Stimulated activated CD8-positive, alpha-beta memory T cell treated with anti-CD3 and anti-CD28 coated beads, Interleukin-2, amount 100 ng/mL, for 48 hours (primary cell): ENCODE measurements around the gene ALPI.
"Not testable (repeated sequence)": the region's sequence is repeated elsewhere in the genome, so short reads cannot be mapped to it uniquely, and the experiment has no call there.

Source experiments
- DNase-seq, 2 donors: peaks; one replicate each; pipeline ENCODE4 v3.0.0-alpha.2; 2020; ENCODE audit warnings: low read depth in 2 of 2

Gene ALPI

DNA sequence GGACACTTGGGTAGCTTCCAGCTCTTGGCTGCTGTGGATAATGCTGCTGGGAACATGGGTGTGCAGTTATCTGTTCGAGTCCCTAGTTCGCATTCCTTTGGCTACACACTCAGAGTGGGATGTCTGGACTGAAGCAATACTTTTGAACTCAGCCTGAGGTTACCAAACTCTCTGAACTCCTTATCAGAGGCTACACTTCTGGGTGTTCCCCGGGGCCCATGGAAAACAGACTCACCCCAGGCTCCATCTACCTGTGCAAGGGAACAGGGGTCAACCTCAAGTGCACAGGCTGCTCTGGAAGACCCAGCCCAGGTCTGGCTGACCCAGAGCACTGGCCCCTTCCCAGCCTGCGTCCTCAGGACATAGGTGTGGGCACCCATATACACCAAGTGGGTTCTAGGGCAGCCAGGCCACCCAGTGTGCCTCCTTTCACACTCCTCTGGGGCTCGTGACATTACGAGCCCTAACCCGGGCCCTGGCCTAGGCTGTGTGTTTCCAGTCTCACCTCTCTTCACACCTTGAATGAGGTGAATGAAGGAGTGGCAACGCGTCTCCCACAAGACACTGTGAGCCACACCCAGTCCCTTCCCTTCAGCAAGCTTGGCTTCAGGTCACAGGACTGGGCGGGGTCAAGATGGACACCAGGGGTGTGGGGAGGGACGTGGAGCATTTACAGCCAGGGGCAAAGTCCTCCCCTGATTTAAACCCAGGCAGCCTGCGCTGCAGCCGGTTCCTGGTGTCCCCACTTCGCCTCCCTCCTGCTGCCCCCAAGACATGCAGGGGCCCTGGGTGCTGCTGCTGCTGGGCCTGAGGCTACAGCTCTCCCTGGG, at the start of gene ALPI:
Gene ALPI, plus strand, starts transcription at position 728 of the 830 bp plus-strand sequence. Its CDS starts 47 bp downstream, at position 775.
- no peak for DNase-seq

DNA sequence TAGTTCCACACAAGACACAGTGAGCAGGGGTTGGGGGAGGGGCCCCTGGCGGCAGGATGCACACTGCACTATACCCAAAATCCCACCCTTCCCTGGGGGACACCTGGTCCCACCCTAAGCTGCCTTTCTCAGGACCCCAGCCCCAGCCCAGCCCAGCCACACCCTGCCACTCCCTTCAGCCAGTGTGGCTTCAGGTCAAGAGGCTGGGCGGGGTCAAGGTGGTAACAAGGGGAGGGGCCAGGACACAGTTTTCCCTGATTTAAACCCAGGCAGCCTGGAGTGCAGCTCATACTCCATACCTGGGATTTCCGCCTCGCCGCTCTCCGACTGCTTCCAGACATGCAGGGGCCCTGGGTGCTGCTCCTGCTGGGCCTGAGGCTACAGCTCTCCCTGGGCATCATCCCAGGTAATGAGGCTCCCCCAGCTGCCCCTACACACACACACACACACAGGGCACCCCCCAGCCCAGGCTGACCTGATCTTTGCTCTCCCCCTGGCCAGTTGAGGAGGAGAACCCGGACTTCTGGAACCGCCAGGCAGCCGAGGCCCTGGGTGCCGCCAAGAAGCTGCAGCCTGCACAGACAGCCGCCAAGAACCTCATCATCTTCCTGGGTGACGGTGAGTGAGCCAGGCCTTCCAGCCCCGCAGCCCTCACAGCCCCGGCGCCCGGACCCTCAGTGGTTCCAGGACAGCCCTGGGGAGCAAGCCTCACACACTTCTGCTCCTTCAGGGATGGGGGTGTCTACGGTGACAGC, 49.2 kb upstream of the ALPI start, which contains the start of gene ALPG:
Gene ALPG, plus strand, starts transcription at position 289 of the 755 bp plus-strand sequence. Its CDS starts 51 bp downstream, at position 340.
- DNase-seq = no peak

DNA sequence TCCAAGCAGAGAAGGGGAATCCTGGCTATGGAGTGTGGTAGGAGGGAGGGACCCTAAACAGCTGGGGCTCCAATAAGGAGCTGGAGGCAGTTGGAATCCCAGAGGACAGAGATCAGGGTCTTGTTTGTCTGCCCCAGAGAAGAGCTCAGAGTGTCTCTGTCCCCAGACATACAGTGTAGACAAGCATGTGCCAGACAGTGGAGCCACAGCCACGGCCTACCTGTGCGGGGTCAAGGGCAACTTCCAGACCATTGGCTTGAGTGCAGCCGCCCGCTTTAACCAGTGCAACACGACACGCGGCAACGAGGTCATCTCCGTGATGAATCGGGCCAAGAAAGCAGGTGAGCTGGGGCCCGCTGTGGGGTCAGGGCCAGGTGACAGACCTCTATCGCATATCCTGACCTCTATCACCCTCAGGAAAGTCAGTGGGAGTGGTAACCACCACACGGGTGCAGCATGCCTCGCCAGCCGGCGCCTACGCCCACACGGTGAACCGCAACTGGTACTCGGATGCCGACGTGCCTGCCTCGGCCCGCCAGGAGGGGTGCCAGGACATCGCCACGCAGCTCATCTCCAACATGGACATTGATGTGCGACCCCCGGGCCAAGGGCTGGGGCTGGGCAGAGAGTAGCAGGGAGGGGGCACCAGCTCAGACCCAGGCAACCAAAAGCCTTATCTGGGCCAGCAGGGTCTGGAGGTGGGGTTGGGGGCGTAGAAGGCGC, 48.4 kb upstream of the ALPI start:
- not testable (repeated sequence) for DNase-seq

DNA sequence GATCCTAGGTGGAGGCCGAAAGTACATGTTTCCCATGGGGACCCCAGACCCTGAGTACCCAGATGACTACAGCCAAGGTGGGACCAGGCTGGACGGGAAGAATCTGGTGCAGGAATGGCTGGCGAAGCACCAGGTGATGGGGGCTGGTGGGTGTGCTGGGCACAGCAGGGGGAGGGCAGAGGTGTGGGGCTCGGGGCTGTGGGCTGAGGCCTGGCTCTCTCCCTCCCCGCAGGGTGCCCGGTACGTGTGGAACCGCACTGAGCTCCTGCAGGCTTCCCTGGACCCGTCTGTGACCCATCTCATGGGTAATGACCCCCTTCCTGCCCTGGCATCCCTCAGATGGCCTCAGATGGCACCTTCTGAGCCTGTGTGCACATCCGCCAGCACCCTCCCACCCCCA, 47.7 kb upstream of the ALPI start:
- not testable (repeated sequence) for DNase-seq

DNA sequence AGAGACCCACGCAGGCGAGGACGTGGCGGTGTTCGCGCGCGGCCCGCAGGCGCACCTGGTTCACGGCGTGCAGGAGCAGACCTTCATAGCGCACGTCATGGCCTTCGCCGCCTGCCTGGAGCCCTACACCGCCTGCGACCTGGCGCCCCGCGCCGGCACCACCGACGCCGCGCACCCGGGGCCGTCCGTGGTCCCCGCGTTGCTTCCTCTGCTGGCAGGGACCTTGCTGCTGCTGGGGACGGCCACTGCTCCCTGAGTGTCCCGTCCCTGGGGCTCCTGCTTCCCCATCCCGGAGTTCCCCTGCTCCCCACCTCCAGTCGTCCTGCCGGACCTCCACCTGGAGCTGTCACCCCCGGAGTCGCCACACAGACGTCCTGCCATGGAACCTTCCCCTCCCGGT, 46.3 kb upstream of the ALPI start:
- DNase-seq = not testable (repeated sequence)

DNA sequence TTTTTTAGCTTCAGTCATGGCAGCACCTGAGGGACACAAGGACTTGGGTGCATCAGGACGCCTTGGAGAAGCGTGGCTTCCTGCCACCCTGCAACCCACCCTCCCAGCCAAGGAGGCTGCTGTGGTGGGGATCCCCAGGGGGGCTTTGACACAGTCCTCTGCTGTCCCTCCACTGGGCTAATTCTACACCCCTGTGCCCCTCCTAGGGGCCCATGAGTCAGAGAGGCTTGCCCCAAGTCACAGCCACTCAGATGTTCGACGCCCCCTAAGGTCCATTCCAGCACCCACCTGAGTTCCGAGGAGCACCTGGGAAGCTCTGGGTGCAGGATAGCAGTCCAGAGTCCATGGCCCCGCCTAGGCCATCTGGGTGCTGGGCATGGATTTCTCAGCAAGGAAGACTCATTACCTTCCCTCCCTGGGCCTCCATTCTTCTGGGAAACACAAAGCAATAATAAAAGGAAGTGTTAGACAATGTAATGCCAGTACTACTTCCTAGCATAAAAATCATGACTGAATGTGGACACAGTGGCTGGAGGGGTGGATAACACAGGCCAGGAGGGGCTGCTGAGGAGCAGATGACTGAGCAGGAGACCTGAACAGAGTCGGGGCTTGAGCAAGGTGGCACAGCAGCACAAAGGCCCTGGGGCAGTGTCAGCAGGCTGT, 45.6 kb upstream of the ALPI start:
- DNase-seq = no peak

DNA sequence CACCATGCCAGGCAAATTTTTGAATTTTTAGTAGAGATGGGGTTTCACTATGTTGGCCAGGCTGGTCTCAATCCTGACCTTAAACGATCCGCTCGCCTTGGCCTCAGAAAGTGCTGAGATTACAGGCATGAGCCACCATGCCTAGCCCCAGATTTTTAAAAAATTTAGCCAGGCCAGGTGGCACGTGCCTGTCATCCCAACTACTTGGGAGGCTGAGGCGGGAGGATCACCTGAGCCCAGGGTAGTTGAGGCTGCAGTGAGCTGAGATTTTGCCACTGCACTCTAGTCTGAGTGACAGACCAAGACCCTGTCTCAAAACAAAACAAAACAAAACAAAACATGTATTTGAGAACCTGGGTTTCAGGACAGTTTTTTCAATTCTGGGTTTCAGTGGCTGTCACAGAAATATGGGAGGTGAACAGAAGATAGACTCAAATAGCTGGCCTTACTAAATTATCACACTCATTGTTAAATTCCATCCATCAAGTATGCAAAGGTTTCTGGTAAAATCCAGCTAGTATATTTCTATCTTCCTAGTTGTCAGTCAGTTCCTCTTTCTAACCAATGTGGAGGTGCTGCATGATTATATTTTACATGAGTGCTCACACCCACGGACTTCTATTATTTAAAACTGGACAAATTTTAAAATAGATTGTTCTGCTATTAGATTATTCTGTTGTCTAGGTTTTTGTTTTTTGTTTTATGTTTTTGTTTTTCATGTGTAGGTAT, 43.9 kb upstream of the ALPI start:
- DNase-seq = no peak

DNA sequence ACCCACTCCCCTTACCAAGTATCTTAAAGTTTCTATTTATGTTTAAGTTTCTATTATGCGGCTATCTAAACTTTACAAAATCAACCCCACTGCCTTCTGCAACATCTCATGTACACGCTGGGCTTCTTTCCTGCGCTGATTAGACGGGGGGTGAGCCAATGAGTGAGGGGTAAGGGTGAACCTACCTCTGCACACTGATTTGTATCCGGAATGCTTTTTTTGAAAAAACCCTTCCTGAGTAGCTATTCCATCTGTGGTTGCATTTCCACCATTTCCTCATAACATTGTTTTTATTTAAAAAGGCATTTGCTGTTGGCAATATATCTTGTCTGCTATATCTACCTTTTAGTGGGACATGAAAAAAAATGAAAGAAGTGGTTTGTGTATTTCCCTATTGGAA, 43.0 kb upstream of the ALPI start:
- no peak for DNase-seq

DNA sequence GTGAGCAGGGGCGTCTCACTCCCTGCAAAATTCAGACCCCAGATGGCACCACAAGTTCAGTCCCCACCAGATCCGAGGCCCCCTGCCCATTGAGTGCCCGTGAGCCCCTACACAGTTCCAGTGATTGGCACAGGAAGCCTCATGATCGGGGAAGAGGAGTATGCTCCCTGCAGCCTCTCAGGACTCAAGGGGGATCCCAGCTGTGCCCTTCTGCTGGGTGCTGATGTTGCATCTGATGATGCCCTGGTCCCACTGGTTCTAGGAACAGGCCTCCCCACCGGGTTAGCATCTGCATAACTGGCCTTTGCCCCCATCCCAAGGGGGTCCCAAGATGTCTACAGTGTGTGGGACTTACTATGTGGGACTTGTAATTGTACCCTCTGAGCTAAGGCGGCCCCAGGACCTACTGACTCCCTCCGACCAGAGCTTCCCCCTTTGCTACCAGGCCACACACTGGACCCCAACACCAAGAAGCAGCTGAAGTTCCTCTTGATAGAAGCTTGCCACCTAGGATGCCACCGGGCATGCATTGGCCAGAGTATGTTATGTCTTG, 40.7 kb upstream of the ALPI start:
- DNase-seq = no peak

DNA sequence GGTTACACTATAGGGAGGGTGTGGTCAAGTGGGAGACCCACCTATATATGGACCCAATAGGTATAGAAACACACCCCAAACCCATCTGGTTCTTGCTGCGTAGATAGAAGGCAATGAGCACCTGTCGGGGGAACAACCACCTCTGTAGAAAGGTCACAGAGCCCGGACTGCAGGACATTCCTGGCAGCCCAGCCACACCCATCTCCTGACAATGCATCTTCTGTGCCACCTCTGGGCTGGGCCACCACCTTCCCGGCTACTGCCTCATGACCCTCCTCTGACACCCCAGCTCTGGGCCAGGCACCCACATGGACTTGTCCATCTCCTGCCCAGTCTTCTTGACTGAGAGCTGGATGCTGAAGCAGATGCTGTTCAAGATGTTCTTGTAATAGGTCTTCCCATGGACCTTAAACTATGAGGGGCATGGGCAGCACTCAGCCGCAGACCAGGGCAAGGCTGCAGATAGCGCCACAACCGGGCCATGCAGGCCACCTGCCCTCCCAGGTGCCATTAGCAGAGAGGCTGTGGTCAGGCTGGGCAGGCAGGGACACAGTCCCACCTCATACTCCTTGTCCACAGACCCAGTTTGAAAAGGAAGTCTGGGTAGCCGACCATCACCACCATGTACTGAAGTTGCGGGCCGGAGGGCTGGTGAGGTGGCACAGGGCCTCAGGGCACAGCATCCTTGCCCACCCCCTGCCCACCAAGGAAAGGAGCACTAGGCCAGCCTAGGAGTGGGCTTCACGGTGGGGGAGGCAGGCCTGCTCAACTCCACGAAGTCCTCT, 40.0 kb upstream of the ALPI start:
- no peak for DNase-seq

DNA sequence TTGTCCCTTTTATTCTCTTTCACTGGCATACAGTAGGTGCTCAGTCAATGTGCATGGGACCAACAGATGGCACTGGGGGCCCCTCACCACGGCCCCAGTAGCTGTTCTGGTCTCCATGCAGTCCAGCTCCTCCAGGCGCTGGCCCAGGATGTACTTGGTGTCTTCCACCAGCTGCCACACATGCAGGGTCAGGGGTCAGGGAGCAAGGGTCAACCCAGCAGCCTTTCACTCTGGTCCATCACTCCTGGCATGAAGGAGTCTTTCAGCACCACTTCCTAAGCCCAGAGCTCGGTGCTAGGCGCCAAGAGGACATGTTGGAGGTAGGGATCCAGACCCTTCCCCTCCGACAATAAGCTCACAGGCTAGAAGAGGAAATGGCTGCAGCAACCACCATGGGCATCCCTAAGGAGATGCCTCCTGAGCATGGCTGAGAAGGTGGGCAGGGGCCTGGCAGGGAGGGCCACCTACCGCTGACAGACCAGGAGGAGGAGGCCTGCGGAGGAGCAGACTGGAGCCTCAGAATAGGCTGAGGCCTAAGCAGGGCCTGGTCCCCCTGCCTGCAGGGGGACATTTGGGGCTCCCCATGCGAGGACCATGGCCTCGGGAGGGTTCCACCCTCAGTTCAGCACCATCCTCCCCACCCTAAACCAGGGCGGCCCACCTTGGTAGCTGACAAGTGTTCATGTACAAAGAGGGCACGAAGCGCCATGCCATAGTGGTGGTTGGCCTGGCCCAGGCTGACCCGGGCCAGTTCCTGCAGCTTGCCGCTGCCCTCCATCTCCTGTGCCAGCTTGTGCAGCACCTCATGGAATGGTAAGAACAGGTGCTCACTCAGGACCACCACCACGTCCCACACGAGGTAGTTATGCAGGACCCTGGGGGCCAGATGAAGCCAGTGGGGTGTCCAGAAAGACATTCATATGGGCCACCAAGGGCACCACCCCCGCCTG, 39.2 kb upstream of the ALPI start:
- no peak for DNase-seq

DNA sequence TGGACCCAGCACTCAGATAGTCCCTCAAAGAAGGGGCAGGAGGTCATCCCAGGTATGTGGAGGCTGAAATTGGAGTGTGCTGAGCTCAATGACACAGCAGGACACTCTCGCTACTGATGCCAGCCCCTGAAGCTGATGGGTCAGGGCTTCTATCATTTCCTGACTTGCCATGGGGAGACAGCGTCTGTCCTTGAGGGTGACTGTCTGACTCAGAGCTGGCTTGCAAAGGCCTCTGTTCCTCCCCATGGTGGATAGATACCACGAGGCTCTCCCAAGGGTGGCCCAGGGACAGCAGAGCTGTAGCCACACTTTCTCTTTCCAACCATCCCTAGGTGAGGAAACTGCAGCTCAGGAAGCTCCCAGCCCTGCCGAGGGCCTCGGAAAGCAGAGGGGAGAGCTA, 38.5 kb upstream of the ALPI start:
- no peak for DNase-seq

DNA sequence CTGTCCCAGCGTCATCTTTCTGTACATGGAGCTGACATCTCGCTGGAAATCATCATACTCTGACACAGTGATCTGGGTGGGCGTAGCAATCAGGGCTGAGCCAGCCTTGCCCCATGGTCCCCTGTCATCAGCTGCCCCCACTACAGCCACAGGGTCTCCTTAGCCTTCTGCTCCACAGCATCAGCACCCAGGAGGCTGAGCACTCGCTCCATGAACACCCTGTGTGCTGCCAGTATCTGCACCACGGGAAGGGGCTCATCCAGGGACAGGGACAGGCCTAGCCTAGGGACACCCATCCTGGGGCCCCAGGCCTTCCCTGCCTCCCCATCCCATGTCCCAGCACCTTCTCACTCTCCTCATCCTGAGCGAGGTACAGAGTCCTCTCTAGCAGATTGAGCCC, 37.9 kb upstream of the ALPI start:
- no peak for DNase-seq

DNA sequence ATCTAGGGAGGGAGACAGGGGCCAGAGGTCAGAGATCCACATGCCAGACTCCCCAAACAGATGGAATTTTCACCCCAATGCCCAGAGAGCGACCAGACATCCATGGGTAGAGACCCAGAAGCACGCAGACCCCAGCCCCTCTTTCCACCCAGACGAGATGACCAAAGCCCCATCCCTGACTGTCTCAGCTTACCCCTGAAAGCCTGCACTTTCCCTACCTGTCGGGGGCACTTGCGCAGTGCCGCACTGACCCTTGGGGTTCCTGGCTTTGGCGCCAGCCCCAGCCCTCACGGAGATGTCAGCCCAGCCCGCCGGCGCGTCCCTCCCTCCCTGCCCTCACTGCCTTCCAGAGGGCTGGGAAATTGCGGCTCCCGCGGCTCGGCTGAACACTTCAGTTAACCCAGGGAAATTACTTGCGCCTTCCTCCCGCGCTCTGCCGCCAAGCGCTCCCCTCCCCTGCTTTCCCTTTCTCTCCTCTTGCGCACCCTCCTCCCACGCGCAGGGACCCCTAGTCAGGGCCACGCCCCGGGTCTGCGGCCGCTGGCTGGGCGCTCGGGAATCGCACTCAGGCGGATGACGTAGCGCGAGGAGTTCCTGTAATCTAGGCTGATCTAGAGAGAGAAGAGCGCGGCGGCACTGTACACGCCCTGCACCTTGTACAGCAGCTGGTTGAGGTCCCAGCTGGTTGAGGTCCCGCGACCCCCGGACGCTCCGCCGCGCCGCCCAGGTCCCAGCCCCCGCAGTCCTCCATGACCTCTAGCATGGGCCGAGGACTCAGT, 37.3 kb upstream of the ALPI start:
- peak; percentile 26 to 40 for DNase-seq

DNA sequence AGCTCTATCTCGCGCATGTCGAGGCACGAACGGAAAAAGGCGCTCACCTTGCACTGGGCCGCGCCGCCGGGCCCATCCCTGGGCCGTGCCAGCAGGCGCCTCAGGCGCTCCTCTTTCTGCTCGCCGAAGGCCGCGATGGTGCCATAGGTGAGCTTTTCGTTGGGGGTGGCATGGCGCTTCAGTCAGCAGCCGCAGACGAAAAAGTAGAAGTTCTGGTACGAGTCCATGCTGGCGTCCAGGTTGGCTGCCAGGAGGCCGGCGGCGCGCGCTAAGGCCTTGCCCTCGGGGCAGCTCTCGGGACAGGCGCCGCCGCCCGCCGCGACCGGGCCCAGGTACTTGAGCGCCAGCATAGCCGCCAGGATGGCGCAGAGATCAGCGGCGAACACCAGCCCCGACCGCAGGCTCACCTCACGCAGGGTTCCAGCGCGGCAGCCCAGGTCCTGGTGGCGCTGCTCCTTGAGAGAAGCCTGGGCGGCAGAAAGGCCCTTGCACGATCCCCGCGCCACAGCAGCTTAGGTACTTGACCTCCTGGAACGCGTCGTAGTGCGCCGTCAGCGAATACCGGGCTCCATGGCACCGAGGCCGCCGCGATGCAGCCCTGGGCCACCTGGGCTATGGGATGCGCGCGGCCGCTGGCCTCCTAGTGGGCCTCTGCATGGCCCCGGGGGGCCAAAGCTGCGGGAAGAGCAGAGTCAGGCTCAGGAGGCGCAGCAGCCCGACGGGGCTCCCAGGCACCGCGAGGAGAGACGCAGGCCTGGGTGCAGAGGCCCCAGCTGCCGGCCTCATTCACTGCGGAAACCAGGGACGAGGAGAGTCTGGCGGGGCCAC, 36.5 kb upstream of the ALPI start:
- DNase-seq = no peak

DNA sequence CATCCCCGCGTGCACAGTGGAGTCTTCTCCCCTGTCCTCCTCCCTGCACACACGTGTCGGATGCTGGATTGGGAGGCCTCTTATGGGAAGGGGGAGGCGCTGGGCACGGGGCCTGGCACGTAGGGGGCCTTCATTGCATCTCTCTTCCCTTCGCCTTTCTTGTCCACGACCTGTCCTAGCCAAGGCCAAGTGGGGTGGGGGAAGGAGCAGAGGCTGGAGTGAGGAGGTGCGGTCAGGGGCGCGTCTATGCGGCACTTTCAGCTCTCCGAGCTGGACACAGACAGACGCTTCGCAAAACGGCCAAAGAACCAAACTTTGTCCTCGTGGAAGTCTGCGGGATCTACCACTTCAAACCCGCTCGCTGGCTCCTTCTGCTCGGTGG, 35.9 kb upstream of the ALPI start:
- no peak for DNase-seq
